ENCODE measurements around the gene COPS9.

Gene COPS9

GRCh38 chr2:240136013-240136670 lies at the start of gene COPS9:
Gene COPS9 (minus strand): TSS chr2:240136305. CDS start chr2:240136284, 21 bp downstream.
- DNase-seq (ENCODE audit: low read depth in 3 of 3, low spot score in 1 of 3) = peak; percentile 59 to 86 (median 74)

GRCh38 chr2:240184656-240185055 lies 48.6 kb upstream of the COPS9 start:
- no peak for DNase-seq (ENCODE audit: low read depth in 3 of 3, low spot score in 1 of 3)

GRCh38 chr2:240183875-240184590 lies 47.9 kb upstream of the COPS9 start:
- DNase-seq (ENCODE audit: low read depth in 3 of 3, low spot score in 1 of 3) = no peak

- DNase-seq (ENCODE audit: low read depth in 3 of 3, low spot score in 1 of 3) = no peak
These were observed 47.1 kb upstream of the COPS9 start for GRCh38 chr2:240183006-240183874.

GRCh38 chr2:240182476-240182875 lies 46.4 kb upstream of the COPS9 start:
- DNase-seq (ENCODE audit: low read depth in 3 of 3, low spot score in 1 of 3) = no peak

GRCh38 chr2:240182001-240182400 lies 45.9 kb upstream of the COPS9 start:
- no peak for DNase-seq (ENCODE audit: low read depth in 3 of 3, low spot score in 1 of 3)

- DNase-seq (ENCODE audit: low read depth in 3 of 3, low spot score in 1 of 3) = no peak
These were observed 44.0 kb upstream of the COPS9 start for GRCh38 chr2:240179941-240180666.

GRCh38 chr2:240179186-240179815 lies 43.2 kb upstream of the COPS9 start:
- DNase-seq (ENCODE audit: low read depth in 3 of 3, low spot score in 1 of 3) = no peak

- DNase-seq (ENCODE audit: low read depth in 3 of 3, low spot score in 1 of 3) = no peak
These were observed 42.5 kb upstream of the COPS9 start for GRCh38 chr2:240178564-240178963.

- no peak for DNase-seq (ENCODE audit: low read depth in 3 of 3, low spot score in 1 of 3)
These were observed 38.4 kb upstream of the COPS9 start for GRCh38 chr2:240174496-240174895.

- no peak for DNase-seq (ENCODE audit: low read depth in 3 of 3, low spot score in 1 of 3)
These were observed 36.2 kb upstream of the COPS9 start for GRCh38 chr2:240172071-240172895.

- no peak for DNase-seq (ENCODE audit: low read depth in 3 of 3, low spot score in 1 of 3)
These were observed 34.8 kb upstream of the COPS9 start for GRCh38 chr2:240170883-240171282.

- DNase-seq (ENCODE audit: low read depth in 3 of 3, low spot score in 1 of 3) = no peak
These were observed 34.2 kb upstream of the COPS9 start for GRCh38 chr2:240170354-240170735.

GRCh38 chr2:240169486-240170353 lies 33.6 kb upstream of the COPS9 start:
- DNase-seq (ENCODE audit: low read depth in 3 of 3, low spot score in 1 of 3) = no peak

GRCh38 chr2:240168546-240169361 lies 32.6 kb upstream of the COPS9 start:
- DNase-seq (ENCODE audit: low read depth in 3 of 3, low spot score in 1 of 3) = no peak

- no peak for DNase-seq (ENCODE audit: low read depth in 3 of 3, low spot score in 1 of 3)
These were observed 31.9 kb upstream of the COPS9 start for GRCh38 chr2:240168041-240168440.

GRCh38 chr2:240167588-240167880 lies 31.4 kb upstream of the COPS9 start:
- no peak for DNase-seq (ENCODE audit: low read depth in 3 of 3, low spot score in 1 of 3)

Measured in stimulated activated CD4-positive, alpha-beta T cell treated with anti-CD3 and anti-CD28 coated beads, TNF-alpha, amount 100 ng/mL, for 1 hour (primary cell).